Activated effector memory CD4-positive, alpha-beta T cell treated with anti-CD3 and anti-CD28 coated beads, Interleukin-2, amount 50 U/mL, for 16 hours (primary cell): ENCODE results near the gene ACTN1.

ENCODE experiments used
- DNase-seq: peaks from one replicate; pipeline ENCODE4 v3.0.0-alpha.2; 2020

The ACTN1 gene

DNA sequence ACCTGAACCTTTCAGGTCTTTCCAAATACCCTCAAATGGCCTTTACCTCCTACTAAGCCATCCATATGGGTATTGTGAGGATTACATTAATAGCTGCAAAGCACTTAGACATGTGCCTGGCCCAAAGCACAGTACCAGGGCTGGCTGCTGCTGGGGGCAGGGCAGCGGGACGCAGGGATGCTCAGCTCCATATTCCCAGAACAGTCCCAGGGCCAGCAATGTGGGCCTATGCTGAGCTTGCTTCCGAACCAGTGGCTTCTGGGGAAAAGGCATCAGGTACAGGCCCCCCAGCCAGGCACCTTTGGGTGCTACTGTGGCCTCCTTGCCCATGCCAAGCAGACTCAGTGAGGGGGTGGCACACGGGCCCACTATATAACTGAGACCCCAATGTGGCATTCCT lies 10.4 kb downstream of the ACTN1 start:
- DNase-seq = no peak

GRCh38 chr14:68968051-68968450 lies 11.1 kb downstream of the ACTN1 start:
- DNase-seq = peak; percentile 80

- DNase-seq = no peak
Measured at GRCh38 chr14:68967459-68967940, 11.6 kb downstream of the ACTN1 start.

DNA sequence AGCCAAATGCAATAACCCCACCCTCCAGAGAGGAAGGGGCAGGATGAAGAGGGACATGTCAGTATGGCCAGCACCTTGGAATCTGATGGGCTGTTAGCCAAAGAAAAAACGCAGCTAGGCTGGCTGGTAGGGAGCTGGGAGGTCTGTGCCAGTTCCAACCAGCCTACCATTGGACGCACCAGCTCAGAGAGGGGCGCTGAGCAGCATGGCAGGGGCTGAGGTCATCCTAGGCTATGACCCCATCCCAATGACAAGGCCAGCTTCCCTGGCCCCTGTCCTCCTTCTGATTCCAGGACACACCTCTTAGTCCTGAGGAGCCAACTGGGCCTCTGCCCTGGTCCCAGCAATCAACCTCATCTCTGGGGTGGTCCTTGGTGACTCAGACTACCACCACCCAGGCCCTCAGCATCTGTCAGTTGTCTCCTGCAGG lies 12.2 kb downstream of the ACTN1 start:
- DNase-seq = no peak

- DNase-seq = no peak
Measured at GRCh38 chr14:68965261-68965761, 13.8 kb downstream of the ACTN1 start.

DNA sequence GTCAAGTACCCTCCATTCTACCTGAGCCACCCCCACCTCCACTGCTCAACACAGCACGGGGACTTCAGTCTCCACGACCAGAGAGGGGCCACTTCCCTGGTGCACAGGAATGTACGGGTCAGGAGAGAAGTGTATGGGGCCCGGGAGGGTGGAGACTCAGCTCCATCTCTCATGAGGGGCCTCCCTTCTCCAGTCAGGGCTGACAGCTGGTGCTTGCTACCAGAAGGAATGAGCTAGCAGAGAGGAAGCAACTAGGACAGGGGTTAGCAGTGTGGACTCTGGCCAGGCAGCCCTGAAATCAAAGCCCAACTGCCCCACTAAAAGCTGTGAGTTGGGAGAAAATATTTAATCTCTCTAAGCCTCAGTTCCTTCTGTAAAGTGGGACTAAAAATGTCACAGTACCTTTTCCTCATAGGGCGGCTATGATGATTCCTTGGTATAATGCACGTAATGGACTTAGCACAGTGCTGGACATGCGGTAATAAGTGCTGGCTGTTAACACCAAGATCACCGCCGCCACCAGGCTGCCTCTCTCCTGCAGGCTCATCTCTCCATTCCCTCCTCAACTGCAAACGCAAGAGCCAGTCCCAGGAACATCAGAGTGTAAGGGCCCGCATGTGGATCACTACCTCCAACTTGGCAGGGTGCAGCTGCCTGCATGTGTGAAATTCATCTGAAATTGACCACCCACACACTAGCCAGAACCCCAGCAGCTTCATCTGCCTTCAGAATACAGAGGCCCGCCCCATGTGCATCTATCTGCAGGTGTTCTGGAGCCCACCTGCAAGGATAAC lies 14.6 kb downstream of the ACTN1 start:
- DNase-seq = no peak

DNA sequence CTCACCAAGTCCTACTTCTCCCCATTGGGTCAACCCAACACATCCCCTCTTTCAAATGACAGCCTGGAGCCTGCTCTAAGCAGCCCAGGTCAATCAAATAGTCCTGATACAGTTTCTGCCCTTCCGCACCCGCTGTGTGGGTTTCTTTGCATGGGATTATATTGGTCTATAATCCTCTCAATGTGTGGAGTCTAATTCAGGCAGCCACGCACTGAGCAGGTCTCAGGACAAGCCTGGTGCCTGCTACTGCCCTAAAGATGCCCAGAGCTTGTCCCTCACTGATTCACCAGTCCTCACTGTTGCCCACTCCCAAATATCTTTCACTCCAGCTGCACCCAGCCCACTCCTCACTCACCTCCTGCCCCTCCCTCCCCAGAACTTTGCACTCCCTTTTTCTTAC lies 16.4 kb downstream of the ACTN1 start:
- no peak for DNase-seq

DNA sequence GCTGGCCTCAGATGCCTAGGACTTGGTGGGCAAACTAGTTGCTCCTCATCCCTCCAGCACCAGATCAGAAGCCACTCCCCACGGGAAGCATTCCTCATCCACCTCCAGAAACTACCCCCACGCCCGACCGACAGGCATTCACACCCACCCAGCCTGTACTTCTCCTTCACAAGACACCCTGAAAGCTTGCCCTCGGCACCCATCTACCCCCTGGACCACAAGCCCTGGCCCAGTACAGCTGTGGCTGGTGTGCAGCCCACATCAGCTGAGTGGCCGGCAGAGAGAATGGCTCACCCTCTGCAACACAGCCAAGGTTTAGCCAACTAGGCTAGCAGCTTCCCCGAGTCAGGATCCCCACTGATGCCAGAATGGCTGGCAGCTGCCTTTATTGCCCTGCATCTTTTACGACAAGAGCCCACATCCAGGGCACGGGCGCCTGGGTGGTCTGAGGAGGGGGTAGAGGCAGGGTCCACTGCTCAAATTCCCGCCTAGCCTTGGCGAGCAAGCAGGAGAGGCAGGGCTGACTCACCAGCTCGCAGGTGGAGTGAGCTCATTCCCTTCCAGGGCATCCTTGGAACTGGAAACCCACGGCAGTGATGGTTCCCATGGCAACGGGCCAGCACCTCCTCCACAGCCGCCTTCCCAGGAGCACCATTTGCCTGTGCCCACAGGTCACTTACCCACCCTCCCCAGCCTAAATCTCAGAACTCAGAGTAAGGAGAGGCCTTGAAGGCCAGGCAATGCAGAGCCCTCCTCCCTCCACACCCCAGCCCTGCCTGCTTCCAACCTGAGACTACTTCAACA lies 17.1 kb downstream of the ACTN1 start:
- DNase-seq = no peak

DNA sequence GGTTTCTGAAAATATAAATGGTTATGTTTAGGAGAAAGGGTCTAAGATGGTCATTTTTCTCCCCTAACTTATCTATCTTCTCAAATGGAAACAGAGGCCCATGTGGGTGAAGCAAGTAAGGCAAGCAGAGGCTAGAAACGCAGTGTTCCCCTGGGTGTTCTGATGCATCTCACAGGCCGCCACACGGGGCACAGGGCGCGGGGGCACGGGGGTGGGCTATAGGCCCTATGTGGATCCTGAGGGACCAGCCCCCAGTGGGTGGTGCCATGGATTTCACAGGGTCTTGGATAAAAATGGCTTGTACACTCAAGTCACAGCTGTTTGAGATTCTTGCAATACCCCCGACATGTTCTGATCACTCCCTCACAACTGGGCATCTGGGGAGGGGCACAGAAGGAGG lies 17.7 kb downstream of the ACTN1 start:
- no peak for DNase-seq

- DNase-seq = no peak
Measured at GRCh38 chr14:68960123-68960522, 19.0 kb downstream of the ACTN1 start.

- no peak for DNase-seq
Measured at GRCh38 chr14:68959035-68959434, 20.1 kb downstream of the ACTN1 start.

- DNase-seq = no peak
Measured at GRCh38 chr14:68958553-68958952, 20.5 kb downstream of the ACTN1 start.

GRCh38 chr14:68957775-68958174 lies 21.3 kb downstream of the ACTN1 start:
- no peak for DNase-seq

GRCh38 chr14:68956724-68957123 lies 22.4 kb downstream of the ACTN1 start:
- no peak for DNase-seq

GRCh38 chr14:68955851-68956179 lies 23.3 kb downstream of the ACTN1 start:
- no peak for DNase-seq

DNA sequence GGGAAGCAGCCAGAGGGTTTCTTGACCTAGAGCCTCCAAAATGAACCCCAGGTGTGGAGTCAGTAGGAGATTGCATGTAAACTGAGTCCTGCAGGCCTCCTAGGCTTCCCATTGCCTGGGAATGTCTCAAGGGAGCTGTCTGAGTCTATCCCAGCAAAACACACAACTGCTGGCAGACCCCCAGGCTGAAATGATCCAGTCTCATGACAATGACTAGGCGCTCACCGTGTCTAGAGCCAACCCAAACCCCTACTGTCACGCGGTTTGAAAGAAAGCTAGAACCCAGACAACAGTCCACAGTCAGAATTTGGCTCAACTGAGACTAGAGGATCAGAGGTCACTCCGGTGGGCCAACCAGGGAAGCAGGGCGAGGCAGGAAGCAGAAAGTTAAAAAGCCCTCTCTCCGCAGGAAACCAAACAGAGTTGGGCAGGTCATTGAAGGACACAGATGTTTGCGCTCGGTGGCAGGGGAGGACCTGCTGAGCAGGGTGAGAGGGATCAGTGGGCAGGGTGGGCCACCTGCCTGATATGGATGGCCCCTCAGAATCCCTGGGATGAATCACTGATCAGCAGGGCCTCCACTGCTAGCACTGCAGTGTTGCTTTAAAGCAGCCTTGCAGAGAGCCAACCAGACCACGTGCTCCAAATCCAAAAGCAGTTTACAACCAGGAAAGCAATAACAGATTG lies 23.8 kb downstream of the ACTN1 start:
- DNase-seq = no peak

DNA sequence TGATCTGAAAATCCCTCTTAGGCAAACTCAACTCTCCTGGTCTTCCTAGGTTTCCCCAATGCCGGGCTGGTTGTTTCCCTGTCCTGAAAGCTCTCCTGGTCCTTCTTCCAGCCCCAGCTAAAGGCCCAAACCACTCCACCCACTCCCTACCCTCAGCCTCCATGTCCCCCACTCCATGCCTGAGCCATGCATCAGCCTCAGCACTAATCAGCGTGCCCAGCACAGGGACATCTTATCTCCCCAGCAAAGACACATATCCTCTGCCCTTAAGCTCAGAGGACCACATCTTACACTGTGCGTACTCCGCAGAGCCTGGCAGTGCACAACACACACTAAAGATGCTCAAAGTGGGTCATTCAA lies 25.9 kb downstream of the ACTN1 start:
- DNase-seq = no peak

DNA sequence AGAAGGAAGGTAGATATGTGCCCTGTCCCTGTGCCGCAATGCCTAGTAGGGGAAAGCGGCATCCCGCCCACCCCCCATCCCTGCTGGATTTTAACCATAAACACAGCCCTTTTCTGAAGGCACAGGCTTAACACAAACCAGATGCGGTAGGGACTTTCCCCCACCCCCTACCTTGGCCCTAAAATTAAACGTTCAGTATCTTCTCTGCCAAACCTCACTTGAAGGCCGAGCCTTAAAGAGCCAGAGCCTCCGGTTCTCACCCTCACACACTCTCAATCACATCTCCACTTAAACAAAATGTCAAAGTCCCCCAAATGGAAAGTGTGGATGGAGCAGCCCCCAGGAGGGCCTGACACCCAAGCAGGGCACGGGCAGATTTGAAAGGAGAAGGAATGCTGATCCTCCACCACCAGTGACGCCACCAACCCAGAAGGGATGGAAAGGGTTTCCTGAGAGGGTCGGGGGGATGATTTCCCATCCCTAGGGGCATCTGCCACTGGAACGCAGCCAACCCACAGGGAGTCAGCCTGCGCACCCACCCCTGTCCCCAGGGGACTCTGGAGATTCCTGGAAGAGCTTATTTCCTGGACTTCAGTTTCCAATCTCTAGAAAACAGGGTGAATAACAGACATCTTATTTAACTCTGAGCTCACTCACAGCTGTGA lies 26.4 kb downstream of the ACTN1 start:
- DNase-seq = no peak

DNA sequence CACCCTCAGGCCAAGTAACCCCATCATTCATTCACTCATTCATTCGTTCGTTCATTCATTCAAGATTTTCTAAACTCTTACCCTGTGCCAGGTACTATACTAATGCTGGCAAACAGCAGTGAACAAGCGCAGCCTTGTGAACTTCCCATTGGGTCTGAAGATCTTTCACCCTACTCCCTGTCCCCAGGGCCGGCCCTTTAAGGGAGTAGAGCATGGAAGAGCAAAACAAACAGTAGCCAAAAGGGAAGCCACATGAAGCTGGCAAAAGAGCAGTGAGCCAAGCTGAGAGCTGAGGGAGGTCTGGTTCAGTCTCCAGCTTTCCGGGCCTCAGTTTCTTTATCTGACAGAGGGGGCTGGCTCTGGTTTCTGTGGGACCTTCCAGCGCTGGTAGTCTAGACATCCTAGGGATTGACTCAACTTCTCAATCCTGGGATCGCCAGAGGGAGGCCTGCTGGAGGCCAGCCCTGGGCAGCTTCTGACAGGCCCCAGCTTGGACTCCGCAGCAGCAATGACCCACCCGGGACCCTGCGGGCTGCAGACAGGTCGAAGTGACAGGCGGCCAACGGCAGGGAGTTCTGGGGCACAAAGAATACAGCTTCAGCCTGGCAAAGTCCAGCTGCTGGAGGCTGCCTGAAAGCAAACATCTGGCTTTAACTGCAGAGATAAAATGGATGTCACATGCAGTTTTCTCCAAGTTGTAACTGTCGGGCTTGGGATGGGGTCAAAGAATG lies 27.1 kb downstream of the ACTN1 start:
- no peak for DNase-seq

GRCh38 chr14:68951035-68951797 lies 27.9 kb downstream of the ACTN1 start:
- DNase-seq = no peak

- DNase-seq = no peak
Measured at GRCh38 chr14:68950111-68950510, 29.0 kb downstream of the ACTN1 start.

- DNase-seq = no peak
Measured at GRCh38 chr14:68949601-68949965, 29.5 kb downstream of the ACTN1 start.
